Cardiac muscle cell (in vitro differentiated cells and primary cell): ENCODE data around the gene CPPED1. TPM values are rescaled to one million over a fixed set of nuclear protein-coding genes. Genes with fewer than 3 reads are reported as not detected.

ENCODE experiments used
- DNase-seq, 2 donors: peaks; one replicate each; pipeline versions ENCODE4 v3.0.0 to v3.0.0-alpha.2; 2010 to 2017; ENCODE audit warnings: low read depth in 1 of 2, low spot score in 1 of 2
- H3K27ac ChIP-seq: fragments of 200-600 bp; sonication (generic); 2 replicates; pipeline ENCODE4 v1.5.1; 2016
- H3K27me3 ChIP-seq: fragments of 200-600 bp; sonication (generic); 2 replicates; pipeline ENCODE4 v1.6.0; 2016; ENCODE audit warnings: control low read depth
- H3K36me3 ChIP-seq: fragments of 200-600 bp; sonication (generic); 2 replicates; pipeline ENCODE4 v1.5.1; 2016; ENCODE audit warnings: control low read depth
- H3K4me1 ChIP-seq: fragments of 200-600 bp; sonication (generic); 2 replicates; pipeline ENCODE4 v1.8.1; 2017; ENCODE audit warnings: low read depth, mild to moderate bottlenecking, mixed run types
- H3K4me3 ChIP-seq: fragments of 200-600 bp; sonication (generic); 2 replicates; pipeline ENCODE4 v1.5.1; 2016; ENCODE audit warnings: mild to moderate bottlenecking
- H3K9me3 ChIP-seq: fragments of 200-600 bp; sonication (generic); 2 replicates; pipeline ENCODE4 v1.5.1; 2017; ENCODE audit warnings: low read depth, mild to moderate bottlenecking, control low read depth
- polyA plus RNA-seq: library from polyadenylated mRNA; unstranded; fragments of >200 nt; fragmentation: Nextera tagmentation; extraction: Ambion mirVana; gene quantifications from 2 replicates; pipeline ENCODE4 v1.2.1, GENCODE V29; 2016
- total RNA-seq: library from RNA; depleted of rRNA; stranded (reverse); fragments of >200 nt; gene quantifications from 2 replicates; pipeline ENCODE4 v1.2.3, GENCODE V29; 2016
- TF ChIP-seq, protein P1 (sequence below): IDR thresholded peaks from 2 replicates; pipeline ENCODE4 v1.5.1; 2012; ENCODE audit warnings: low read depth, mild to moderate bottlenecking, low read length

Gene CPPED1
- total and polyA plus RNA-seq, 2 experiments from 2014 or later: 10.0 to 12.0 TPM

DNA sequence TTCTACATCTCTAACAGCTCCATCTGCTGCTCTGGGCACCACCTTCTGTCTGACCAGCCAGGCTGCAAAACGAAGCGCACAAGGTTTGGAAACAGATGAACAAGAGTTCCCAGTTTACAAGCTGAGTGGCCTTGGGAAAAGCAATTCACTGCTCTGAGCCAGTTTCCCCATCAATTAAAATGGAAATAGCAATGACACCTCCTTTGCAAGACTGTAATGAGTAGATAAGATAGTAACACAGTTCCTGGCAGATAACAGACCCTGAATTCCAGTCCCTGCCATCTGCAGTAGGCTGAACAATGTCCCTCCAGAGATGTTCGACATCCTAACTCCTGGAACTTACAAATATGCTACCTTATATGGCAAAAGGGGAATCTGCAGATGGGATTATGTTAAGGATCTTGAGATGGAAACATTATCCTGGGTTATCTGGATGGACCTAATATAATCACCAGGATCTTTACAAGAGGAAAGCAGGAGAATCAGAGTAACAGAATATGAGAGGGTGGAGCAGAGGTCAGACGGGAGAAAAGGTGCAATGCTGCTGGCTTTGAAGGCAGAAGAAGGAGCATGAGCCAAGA is 27.9 kb downstream of the CPPED1 start:
- Histone ChIP-seq H3K4me3 (no peak overlapping the region), H3K27ac (no peak overlapping the region), H3K9me3 (no peaks in the 10 kb centered on the region), H3K27me3 (no peaks in the 10 kb centered on the region), H3K36me3 (no peaks in the 10 kb centered on the region), H3K4me1 (no peaks in the 10 kb centered on the region)
- no peak for DNase-seq
- TF ChIP-seq, protein P1, sequence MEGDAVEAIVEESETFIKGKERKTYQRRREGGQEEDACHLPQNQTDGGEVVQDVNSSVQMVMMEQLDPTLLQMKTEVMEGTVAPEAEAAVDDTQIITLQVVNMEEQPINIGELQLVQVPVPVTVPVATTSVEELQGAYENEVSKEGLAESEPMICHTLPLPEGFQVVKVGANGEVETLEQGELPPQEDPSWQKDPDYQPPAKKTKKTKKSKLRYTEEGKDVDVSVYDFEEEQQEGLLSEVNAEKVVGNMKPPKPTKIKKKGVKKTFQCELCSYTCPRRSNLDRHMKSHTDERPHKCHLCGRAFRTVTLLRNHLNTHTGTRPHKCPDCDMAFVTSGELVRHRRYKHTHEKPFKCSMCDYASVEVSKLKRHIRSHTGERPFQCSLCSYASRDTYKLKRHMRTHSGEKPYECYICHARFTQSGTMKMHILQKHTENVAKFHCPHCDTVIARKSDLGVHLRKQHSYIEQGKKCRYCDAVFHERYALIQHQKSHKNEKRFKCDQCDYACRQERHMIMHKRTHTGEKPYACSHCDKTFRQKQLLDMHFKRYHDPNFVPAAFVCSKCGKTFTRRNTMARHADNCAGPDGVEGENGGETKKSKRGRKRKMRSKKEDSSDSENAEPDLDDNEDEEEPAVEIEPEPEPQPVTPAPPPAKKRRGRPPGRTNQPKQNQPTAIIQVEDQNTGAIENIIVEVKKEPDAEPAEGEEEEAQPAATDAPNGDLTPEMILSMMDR: no peak

GRCh38 chr16:12773221-12773620 is 30.5 kb downstream of the CPPED1 start:
- Histone ChIP-seq H3K9me3 (no peaks in the 10 kb centered on the region), H3K4me1 (no peaks in the 10 kb centered on the region), H3K4me3 (no peak overlapping the region), H3K27ac (no peak overlapping the region), H3K36me3 (no peaks in the 10 kb centered on the region), H3K27me3 (no peaks in the 10 kb centered on the region)
- TF ChIP-seq, protein P1: no peak
- DNase-seq: peak in 1 of 2 donors; percentile 25

- TF ChIP-seq, protein P1: no peak
Observed at GRCh38 chr16:12771341-12771798, 32.3 kb downstream of the CPPED1 start.

DNA sequence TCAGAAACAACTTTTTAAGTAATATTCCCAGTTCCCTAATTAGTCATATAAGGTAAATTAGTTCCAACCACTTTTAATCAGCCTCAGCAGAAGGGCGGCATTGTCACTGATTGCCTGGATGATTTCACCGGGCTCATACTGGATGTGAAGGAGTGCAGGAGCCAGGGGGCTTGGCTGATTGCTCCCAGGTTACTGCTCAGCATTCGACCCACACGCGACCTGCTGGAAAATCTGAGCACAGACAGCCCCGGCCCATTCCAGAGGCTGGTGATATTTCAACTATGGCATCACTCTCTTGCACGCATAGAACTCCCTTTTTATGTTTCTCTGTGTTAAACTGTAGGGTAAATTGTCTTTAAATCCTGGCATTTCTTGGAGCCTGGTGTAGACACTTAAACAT is 34.2 kb downstream of the CPPED1 start:
- Histone ChIP-seq H3K4me1 (no peaks in the 10 kb centered on the region), H3K4me3 (no peak overlapping the region), H3K27ac (no peak overlapping the region), H3K9me3 (no peaks in the 10 kb centered on the region), H3K36me3 (no peaks in the 10 kb centered on the region), H3K27me3 (no peaks in the 10 kb centered on the region)
- DNase-seq: peak in 1 of 2 donors; percentile 22
- TF ChIP-seq, protein P1: no peak

More at GRCh38 chr16:12771341-12771798, 32.3 kb downstream of the CPPED1 start:
- Histone ChIP-seq H3K9me3 (no peaks in the 10 kb centered on the region), H3K27ac (no peak overlapping the region), H3K36me3 (no peaks in the 10 kb centered on the region), H3K4me3 (no peak overlapping the region), H3K4me1 (no peaks in the 10 kb centered on the region), H3K27me3 (no peaks in the 10 kb centered on the region)
- peak in 1 of 2 donors; percentile 36 for DNase-seq

GRCh38 chr16:12767897-12768296 is 35.8 kb downstream of the CPPED1 start:
- Histone ChIP-seq H3K27ac (no peak overlapping the region), H3K4me3 (no peak overlapping the region), H3K27me3 (no peaks in the 10 kb centered on the region), H3K36me3 (no peaks in the 10 kb centered on the region), H3K9me3 (no peaks in the 10 kb centered on the region), H3K4me1 (peaks cover 5% of the 10 kb centered on the region)
- DNase-seq: peak in 1 of 2 donors; percentile 38
- TF ChIP-seq, protein P1: no peak
